Prostate gland (tissue), 2 donors: ENCODE data around the gene COA7.

ENCODE experiments used
- POLR2A ChIP-seq: fragments of 450-650 bp; IDR thresholded peaks from one replicate; pipeline ENCODE4 v1.6.1; 2016; ENCODE audit warnings: antibody characterized with exemption, mild to moderate bottlenecking
- TF ChIP-seq, protein P1 (sequence below), 4 experiments: fragments of 200-600 bp in 2 of 4; fragments of 450-650 bp in 2 of 4; sonication (generic) in 2 of 4; IDR thresholded peaks; 1 replicate in 3 of 4; 2 replicates in 1 of 4; pipeline ENCODE4 v1.5.1; 2016 to 2019; ENCODE audit warnings: antibody characterized with exemption in 4 of 4, mild to moderate bottlenecking in 2 of 4, moderate library complexity in 2 of 4

DNA sequence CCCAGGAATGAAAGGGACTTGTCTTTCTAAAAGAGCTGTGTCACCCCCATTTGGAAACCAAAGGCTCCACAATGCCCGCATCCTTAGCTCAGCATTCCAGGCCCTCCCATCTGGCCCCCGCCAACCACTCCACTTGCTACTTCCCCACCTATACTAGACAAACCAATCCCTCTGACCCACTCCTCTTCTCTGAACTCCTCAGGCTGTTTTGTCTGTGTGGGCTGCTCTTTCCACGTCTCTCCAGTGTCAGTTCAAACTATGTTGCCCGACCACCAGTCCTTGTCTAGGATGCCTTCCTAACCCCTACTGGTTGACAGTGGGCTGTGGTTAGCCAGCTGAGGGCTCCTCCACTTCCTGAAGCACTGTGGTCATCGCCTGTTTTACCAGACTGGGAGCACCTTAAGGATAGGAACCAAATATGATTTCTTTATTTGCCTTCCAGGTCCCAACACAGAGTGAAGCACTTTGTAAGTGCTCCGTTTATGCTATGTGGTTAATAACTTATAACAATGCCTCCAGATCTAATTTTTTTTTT lies 8.1 kb upstream of the COA7 start:
- TF ChIP-seq POLR2A = no peak
- TF ChIP-seq, protein P1, sequence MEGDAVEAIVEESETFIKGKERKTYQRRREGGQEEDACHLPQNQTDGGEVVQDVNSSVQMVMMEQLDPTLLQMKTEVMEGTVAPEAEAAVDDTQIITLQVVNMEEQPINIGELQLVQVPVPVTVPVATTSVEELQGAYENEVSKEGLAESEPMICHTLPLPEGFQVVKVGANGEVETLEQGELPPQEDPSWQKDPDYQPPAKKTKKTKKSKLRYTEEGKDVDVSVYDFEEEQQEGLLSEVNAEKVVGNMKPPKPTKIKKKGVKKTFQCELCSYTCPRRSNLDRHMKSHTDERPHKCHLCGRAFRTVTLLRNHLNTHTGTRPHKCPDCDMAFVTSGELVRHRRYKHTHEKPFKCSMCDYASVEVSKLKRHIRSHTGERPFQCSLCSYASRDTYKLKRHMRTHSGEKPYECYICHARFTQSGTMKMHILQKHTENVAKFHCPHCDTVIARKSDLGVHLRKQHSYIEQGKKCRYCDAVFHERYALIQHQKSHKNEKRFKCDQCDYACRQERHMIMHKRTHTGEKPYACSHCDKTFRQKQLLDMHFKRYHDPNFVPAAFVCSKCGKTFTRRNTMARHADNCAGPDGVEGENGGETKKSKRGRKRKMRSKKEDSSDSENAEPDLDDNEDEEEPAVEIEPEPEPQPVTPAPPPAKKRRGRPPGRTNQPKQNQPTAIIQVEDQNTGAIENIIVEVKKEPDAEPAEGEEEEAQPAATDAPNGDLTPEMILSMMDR (IDR thresholded peaks at IDR 0.05) = no peak
